OCI-LY1 (cell line): ENCODE results near the gene NEURL1B.

Source experiments
- CTCF ChIP-seq: fragments of 200-600 bp; sonication (generic), shearing (Covaris generic); IDR thresholded peaks from 2 replicates; pipeline ENCODE4 v1.5.1; 2017; ENCODE audit warnings: mild to moderate bottlenecking, antibody characterized with exemption, low read length, moderate library complexity, mixed read lengths
- EZH2 ChIP-seq: fragments of 200-600 bp; sonication (generic), shearing (Covaris generic); IDR thresholded peaks from 2 replicates; pipeline ENCODE4 v1.8.0; 2017; ENCODE audit warnings: borderline replicate concordance, mixed run types, mild to moderate bottlenecking, antibody characterized with exemption, low read length, moderate library complexity, mixed read lengths

DNA sequence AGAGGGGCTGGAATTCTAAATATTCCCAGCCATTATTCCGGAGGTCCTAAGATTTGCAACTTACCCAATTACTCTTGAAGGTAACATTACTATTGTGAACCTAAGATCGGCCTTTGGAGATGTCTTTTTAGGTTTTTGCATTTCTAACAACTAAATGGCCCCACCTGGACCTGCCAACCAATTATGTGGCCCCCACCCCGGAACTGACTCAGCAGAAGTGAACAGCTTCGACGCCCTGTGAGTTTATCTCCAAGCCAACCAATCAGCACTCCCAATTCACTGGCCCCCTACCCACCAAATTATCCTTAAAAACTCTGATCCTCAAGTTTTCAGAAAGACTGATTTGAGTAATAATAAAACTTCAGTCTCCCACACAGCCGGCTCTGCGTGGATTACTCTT is 62.9 kb downstream of the NEURL1B start:
- TF ChIP-seq CTCF (no peak), EZH2 (no peak)
